Erythroblast (primary cell): Measurements from ENCODE around the gene FOXP1.

Source experiments
- GATA1 ChIP-seq: IDR thresholded peaks from 2 replicates; pipeline ENCODE4 v1.6.1; 2011; ENCODE audit warnings: low read depth, mild to moderate bottlenecking, control low read depth, low read length, moderate library complexity
- POLR2A ChIP-seq: IDR thresholded peaks from 2 replicates; pipeline ENCODE4 v1.6.1; 2011; ENCODE audit warnings: mild to moderate bottlenecking, low read length

DNA sequence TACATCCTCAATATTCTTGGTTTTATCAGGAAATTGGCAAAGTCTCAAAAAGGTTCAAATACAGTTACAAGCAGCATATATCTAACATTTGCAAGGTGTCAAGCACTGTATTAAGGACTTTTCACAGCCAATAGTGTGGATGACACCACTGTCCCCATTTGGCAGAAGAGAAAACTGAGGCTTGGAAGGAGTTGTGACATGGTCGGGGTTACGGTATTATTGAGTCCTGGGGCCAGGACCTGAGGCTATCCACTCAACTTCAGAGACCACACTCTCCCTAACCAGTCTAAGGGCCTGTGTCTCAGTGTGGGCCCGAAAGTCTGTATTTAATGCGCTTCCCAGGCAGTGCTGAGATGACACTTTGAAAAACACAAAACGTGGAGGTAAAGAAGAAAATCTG, 99.1 kb downstream of the FOXP1 start:
- TF ChIP-seq POLR2A = no peak
- TF ChIP-seq GATA1 = no peak
